Keratinocyte (primary cell): ENCODE data around the gene BAHD1.

Source experiments
- EZH2 ChIP-seq: IDR thresholded peaks from one replicate; pipeline ENCODE4 v1.6.1; 2012; ENCODE audit warnings: inconsistent platforms, mild to moderate bottlenecking, low read length, moderate library complexity
- TF ChIP-seq, protein P1 (sequence below), 3 experiments: IDR thresholded peaks in 1 of 3; conservative IDR thresholded peaks in 1 of 3; optimal IDR thresholded peaks in 1 of 3; 2 replicates in 2 of 3; 3 replicates in 1 of 3; pipeline versions ENCODE3 to v1.5.1; 2011; ENCODE audit warnings: low read length in 3 of 3, mild to moderate bottlenecking in 3 of 3, moderate library complexity in 2 of 3, control low read depth in 1 of 3, inconsistent platforms in 1 of 3; ENCODE audit not compliant: insufficient read depth in 2 of 3; ENCODE audit errors: extremely low read depth in 1 of 3

DNA sequence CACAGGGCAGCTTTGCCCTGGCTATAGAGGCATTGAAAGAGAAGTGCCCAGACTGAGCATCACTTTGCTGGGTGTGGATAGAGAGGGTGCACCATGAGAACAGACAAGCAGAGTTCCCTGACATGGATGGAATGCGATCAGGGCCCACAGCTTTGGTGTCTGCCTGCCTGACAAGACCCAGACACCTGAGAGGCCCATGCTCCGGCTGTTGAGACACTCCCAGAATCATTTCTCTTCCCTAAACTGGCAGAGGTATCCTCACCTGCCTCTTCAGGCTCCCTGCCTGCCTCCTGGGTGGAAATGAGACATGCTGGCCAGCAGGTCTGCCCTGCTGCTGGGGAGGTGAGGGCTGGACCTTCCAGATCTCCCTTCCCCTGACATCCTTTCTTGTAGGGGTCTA, 19.7 kb downstream of the BAHD1 start:
- TF ChIP-seq, protein P1, sequence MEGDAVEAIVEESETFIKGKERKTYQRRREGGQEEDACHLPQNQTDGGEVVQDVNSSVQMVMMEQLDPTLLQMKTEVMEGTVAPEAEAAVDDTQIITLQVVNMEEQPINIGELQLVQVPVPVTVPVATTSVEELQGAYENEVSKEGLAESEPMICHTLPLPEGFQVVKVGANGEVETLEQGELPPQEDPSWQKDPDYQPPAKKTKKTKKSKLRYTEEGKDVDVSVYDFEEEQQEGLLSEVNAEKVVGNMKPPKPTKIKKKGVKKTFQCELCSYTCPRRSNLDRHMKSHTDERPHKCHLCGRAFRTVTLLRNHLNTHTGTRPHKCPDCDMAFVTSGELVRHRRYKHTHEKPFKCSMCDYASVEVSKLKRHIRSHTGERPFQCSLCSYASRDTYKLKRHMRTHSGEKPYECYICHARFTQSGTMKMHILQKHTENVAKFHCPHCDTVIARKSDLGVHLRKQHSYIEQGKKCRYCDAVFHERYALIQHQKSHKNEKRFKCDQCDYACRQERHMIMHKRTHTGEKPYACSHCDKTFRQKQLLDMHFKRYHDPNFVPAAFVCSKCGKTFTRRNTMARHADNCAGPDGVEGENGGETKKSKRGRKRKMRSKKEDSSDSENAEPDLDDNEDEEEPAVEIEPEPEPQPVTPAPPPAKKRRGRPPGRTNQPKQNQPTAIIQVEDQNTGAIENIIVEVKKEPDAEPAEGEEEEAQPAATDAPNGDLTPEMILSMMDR (optimal IDR thresholded peaks at IDR 0.05 in 1 of 3, IDR thresholded peaks at IDR 0.05 in 1 of 3, conservative IDR thresholded peaks at IDR 0.05 in 1 of 3; ENCODE audit: extremely low read depth in 1 of 3, insufficient read depth in 2 of 3, low read length in 3 of 3), result no peak
- no peak for TF ChIP-seq EZH2
